PC-9 (cell line): Measurements from ENCODE around the gene THOC2.

Source experiments
- EZH2 ChIP-seq: fragments of 200-600 bp; sonication (generic); IDR thresholded peaks from 2 replicates; pipeline ENCODE4 v1.8.0; 2017; ENCODE audit warnings: antibody characterized with exemption, low read depth
- TF ChIP-seq, protein P1 (sequence below): fragments of 200-600 bp; sonication (generic); conservative IDR thresholded peaks from 2 replicates; pipeline ENCODE4 v1.6.1; 2017; ENCODE audit warnings: mixed run types, antibody characterized with exemption, mild to moderate bottlenecking, moderate library complexity

GRCh38 chrX:123738378-123738940 is 5.6 kb upstream of the THOC2 start:
- TF ChIP-seq, protein P1, sequence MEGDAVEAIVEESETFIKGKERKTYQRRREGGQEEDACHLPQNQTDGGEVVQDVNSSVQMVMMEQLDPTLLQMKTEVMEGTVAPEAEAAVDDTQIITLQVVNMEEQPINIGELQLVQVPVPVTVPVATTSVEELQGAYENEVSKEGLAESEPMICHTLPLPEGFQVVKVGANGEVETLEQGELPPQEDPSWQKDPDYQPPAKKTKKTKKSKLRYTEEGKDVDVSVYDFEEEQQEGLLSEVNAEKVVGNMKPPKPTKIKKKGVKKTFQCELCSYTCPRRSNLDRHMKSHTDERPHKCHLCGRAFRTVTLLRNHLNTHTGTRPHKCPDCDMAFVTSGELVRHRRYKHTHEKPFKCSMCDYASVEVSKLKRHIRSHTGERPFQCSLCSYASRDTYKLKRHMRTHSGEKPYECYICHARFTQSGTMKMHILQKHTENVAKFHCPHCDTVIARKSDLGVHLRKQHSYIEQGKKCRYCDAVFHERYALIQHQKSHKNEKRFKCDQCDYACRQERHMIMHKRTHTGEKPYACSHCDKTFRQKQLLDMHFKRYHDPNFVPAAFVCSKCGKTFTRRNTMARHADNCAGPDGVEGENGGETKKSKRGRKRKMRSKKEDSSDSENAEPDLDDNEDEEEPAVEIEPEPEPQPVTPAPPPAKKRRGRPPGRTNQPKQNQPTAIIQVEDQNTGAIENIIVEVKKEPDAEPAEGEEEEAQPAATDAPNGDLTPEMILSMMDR: no peak
- no peak for TF ChIP-seq EZH2
